ENCODE measurements around the gene RPLP1.

DNA sequence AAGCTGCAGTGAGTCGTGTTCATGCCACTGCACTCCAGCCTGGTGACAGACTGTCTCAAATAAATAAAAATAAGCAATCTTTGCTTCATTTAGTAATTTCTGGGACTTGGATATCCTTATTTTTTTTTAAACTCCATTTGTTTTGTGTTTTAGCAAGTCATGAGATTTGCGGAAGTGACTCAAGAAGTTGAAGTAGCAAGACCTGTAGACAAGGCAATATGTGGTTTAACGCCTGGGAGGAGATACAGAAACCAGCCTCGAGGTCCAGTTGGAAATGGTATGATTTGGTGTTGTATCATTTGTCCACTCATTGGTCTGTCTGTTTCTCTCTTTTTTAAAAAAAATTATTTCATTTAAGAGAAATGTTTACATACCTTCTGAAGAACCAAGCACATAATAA is 16.6 kb upstream of the RPLP1 start:
- TF ChIP-seq POLR2AphosphoS5 (IDR thresholded peaks at IDR 0.05; ENCODE audit: low read depth) (0 out of 2 replicates have a peak, but pooled peaks have one; percentile 18), SPI1 (IDR thresholded peaks at IDR 0.05; ENCODE audit: borderline replicate concordance, low read depth) (peak; percentile 97)
- TF ChIP-seq, protein P1, sequence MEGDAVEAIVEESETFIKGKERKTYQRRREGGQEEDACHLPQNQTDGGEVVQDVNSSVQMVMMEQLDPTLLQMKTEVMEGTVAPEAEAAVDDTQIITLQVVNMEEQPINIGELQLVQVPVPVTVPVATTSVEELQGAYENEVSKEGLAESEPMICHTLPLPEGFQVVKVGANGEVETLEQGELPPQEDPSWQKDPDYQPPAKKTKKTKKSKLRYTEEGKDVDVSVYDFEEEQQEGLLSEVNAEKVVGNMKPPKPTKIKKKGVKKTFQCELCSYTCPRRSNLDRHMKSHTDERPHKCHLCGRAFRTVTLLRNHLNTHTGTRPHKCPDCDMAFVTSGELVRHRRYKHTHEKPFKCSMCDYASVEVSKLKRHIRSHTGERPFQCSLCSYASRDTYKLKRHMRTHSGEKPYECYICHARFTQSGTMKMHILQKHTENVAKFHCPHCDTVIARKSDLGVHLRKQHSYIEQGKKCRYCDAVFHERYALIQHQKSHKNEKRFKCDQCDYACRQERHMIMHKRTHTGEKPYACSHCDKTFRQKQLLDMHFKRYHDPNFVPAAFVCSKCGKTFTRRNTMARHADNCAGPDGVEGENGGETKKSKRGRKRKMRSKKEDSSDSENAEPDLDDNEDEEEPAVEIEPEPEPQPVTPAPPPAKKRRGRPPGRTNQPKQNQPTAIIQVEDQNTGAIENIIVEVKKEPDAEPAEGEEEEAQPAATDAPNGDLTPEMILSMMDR (IDR thresholded peaks at IDR 0.05; ENCODE audit: insufficient read depth, low read length) = no peak
